GM23338 (cell line): ENCODE measurements around the gene NNT. TPM values are rescaled to one million over a fixed set of nuclear protein-coding genes. Genes with fewer than 3 reads are reported as not detected.

Experiments
- ATAC-seq: fragments of 200-7000 bp; cut with Tn5 transposase; 3 replicates; pipeline ENCODE4 v1.9.1; 2020
- DNase-seq: peaks from one replicate; pipeline ENCODE4 v3.0.0-alpha.2; 2015; ENCODE audit warnings: low spot score
- H2AFZ ChIP-seq: fragments of 200-600 bp; sonication (generic); 2 replicates; pipeline ENCODE4 v1.8.0; 2016; ENCODE audit warnings: antibody characterized with exemption, mild to moderate bottlenecking, moderate library complexity
- H3F3A ChIP-seq: fragments of 200-600 bp; sonication (generic); replicated peaks from 2 replicates; pipeline ENCODE4 v1.8.0; 2017; ENCODE audit warnings: antibody characterized with exemption, mixed run types, low read depth
- H3K27ac ChIP-seq: fragments of 200-600 bp; sonication (generic); 2 replicates; pipeline ENCODE4 v1.6.1; 2016; ENCODE audit warnings: low read depth
- H3K27me3 ChIP-seq: fragments of 200-600 bp; sonication (generic); 2 replicates; pipeline ENCODE4 v1.8.0; 2016; ENCODE audit warnings: mild to moderate bottlenecking, mixed run types, moderate library complexity; ENCODE audit not compliant: insufficient read depth
- H3K36me3 ChIP-seq: fragments of 200-600 bp; sonication (generic); 2 replicates; pipeline ENCODE4 v1.8.0; 2016; ENCODE audit warnings: mild to moderate bottlenecking; ENCODE audit not compliant: insufficient read depth
- H3K4me1 ChIP-seq: fragments of 200-600 bp; sonication (generic); 2 replicates; pipeline ENCODE4 v1.8.0; 2016; ENCODE audit warnings: mild to moderate bottlenecking, moderate library complexity; ENCODE audit not compliant: insufficient read depth
- H3K4me2 ChIP-seq: fragments of 200-600 bp; sonication (generic); 2 replicates; pipeline ENCODE4 v1.7.1; 2017; ENCODE audit warnings: mixed run types
- H3K4me3 ChIP-seq: fragments of 200-600 bp; sonication (generic); 2 replicates; pipeline ENCODE4 v1.6.1; 2016; ENCODE audit warnings: mixed run types
- H3K79me2 ChIP-seq: fragments of 200-600 bp; sonication (generic); replicated peaks from 2 replicates; pipeline ENCODE4 v1.8.0; 2017; ENCODE audit warnings: mild to moderate bottlenecking; ENCODE audit not compliant: insufficient read depth
- H3K9me2 ChIP-seq: fragments of 200-600 bp; sonication (generic); 2 replicates; pipeline ENCODE4 v1.8.0; 2017; ENCODE audit not compliant: insufficient read depth
- H4K20me1 ChIP-seq: fragments of 200-600 bp; sonication (generic); replicated peaks from 2 replicates; pipeline ENCODE4 v1.8.0; 2017; ENCODE audit warnings: mild to moderate bottlenecking; ENCODE audit not compliant: insufficient read depth
- H3K27ac Mint-ChIP-seq: 2 replicates; pipeline ENCODE4 v1.8.0; 2020; ENCODE audit warnings: inconsistent platforms, mild to moderate bottlenecking, moderate library complexity, mixed read lengths
- H3K27me3 Mint-ChIP-seq: 3 replicates; pipeline ENCODE4 v1.8.0; 2022; ENCODE audit warnings: low read depth, mild to moderate bottlenecking, moderate library complexity, mixed read lengths, inconsistent platforms; ENCODE audit not compliant: insufficient read depth, poor library complexity
- H3K36me3 Mint-ChIP-seq: 3 replicates; pipeline ENCODE4 v1.8.0; 2021; ENCODE audit warnings: low read depth, mild to moderate bottlenecking, inconsistent platforms, moderate library complexity, mixed read lengths
- H3K4me1 Mint-ChIP-seq: 3 replicates; pipeline ENCODE4 v1.8.0; 2020; ENCODE audit warnings: mild to moderate bottlenecking, inconsistent platforms, mixed read lengths
- H3K4me3 Mint-ChIP-seq: 3 replicates; pipeline ENCODE4 v1.8.0; 2021; ENCODE audit warnings: moderate library complexity, mild to moderate bottlenecking, inconsistent platforms, mixed read lengths
- H3K9me3 Mint-ChIP-seq: 3 replicates; pipeline ENCODE4 v1.8.0; 2020; ENCODE audit warnings: moderate library complexity, mild to moderate bottlenecking, inconsistent platforms, mixed read lengths
- CREB1 ChIP-seq: fragments of 250-450 bp; sonication (Bioruptor Pico); IDR thresholded peaks from 2 replicates; pipeline ENCODE4 v1.5.0; 2020; ENCODE audit warnings: low read depth, mild to moderate bottlenecking, moderate library complexity
- CTCF ChIP-seq, 2 experiments: fragments of 200-600 bp in 1 of 2; sonication (generic) in 1 of 2; conservative IDR thresholded peaks; 2 replicates each; pipeline versions ENCODE4 v1.5.1 to v1.6.1; 2016 to 2017; ENCODE audit warnings: antibody characterized with exemption in 2 of 2, low read depth in 2 of 2, mild to moderate bottlenecking in 2 of 2, moderate library complexity in 1 of 2
- ETS1 ChIP-seq: IDR thresholded peaks from 2 replicates; pipeline ENCODE4 v1.6.1; 2016; ENCODE audit warnings: antibody characterized with exemption
- EZH2 ChIP-seq: fragments of 200-600 bp; sonication (generic); IDR thresholded peaks from one replicate; pipeline ENCODE4 v1.8.0; 2017; ENCODE audit warnings: antibody characterized with exemption, mild to moderate bottlenecking, low read depth; ENCODE audit not compliant: unreplicated experiment
- EZH2phosphoT487 ChIP-seq: fragments of 200-600 bp; sonication (generic); IDR thresholded peaks from one replicate; pipeline ENCODE4 v1.8.1; 2018; ENCODE audit warnings: antibody characterized with exemption; ENCODE audit not compliant: unreplicated experiment
- JUNB ChIP-seq: IDR thresholded peaks from one replicate; pipeline ENCODE4 v1.6.1; 2016; ENCODE audit warnings: antibody characterized with exemption; ENCODE audit not compliant: unreplicated experiment
- NANOG ChIP-seq: IDR thresholded peaks from 2 replicates; pipeline ENCODE4 v1.6.1; 2016; ENCODE audit warnings: antibody characterized with exemption, borderline replicate concordance
- POLR2AphosphoS5 ChIP-seq: IDR thresholded peaks from 2 replicates; pipeline ENCODE4 v1.6.1; 2016; ENCODE audit warnings: antibody characterized with exemption, low read depth
- REST ChIP-seq: IDR thresholded peaks from one replicate; pipeline ENCODE4 v1.6.1; 2018; ENCODE audit warnings: antibody characterized with exemption; ENCODE audit not compliant: unreplicated experiment
- STAT1 ChIP-seq: IDR thresholded peaks from one replicate; pipeline ENCODE4 v1.6.1; 2016; ENCODE audit warnings: antibody characterized with exemption; ENCODE audit not compliant: unreplicated experiment
- ZNF114 ChIP-seq: fragments of 250-450 bp; sonication (Bioruptor Pico); IDR thresholded peaks from 2 replicates; pipeline ENCODE4 v1.5.0; 2020; ENCODE audit warnings: mild to moderate bottlenecking, moderate library complexity
- ZNF331 ChIP-seq: fragments of 250-450 bp; sonication (Bioruptor Pico); IDR thresholded peaks from 2 replicates; pipeline ENCODE4 v1.5.0; 2020; ENCODE audit warnings: low read depth, mild to moderate bottlenecking, moderate library complexity
- ZNF462 ChIP-seq: fragments of 250-450 bp; sonication (Bioruptor Pico); IDR thresholded peaks from 2 replicates; pipeline ENCODE4 v1.5.0; 2020; ENCODE audit warnings: mild to moderate bottlenecking, moderate library complexity
- polyA plus RNA-seq: library from polyadenylated mRNA; unstranded; fragments of >200 nt; fragmentation: Nextera tagmentation; extraction: Ambion mirVana; gene quantifications from 2 replicates; pipeline ENCODE4 v1.2.1, GENCODE V29; 2016
- total RNA-seq: library from RNA; depleted of rRNA; stranded (reverse); fragments of >200 nt; shearing (Covaris generic); gene quantifications from 2 replicates; pipeline ENCODE4 v1.2.3, GENCODE V29; 2014

The NNT gene
- total and polyA plus RNA-seq, 2 experiments from 2014 or later, result 10.8 to 15.9 TPM

- Histone ChIP-seq H3K27me3 (no peaks in the 10 kb centered on the region), H3K4me3 (no peak overlapping the region), H3K9me2 (no peaks in the 10 kb centered on the region), H3K79me2 (no peaks in the 10 kb centered on the region), H2AFZ (no peak overlapping the region), H3K4me2 (no peak overlapping the region), H4K20me1 (no peaks in the 10 kb centered on the region), H3F3A (no peaks in the 10 kb centered on the region), H3K27ac (no peak overlapping the region), H3K4me1 (no peaks in the 10 kb centered on the region), H3K36me3 (peaks cover 3% of the 10 kb centered on the region; the same call in 1 of the 2 replicates)
- DNase-seq (no peak), ATAC-seq (no peak)
- H3K36me3 Mint-ChIP-seq, result no peaks in the 10 kb centered on the region; the same call in 2 of the 3 replicates
- no peaks in the 10 kb centered on the region for H3K27me3 Mint-ChIP-seq
- H3K4me3 Mint-ChIP-seq, result no peak overlapping the region
- no peaks in the 10 kb centered on the region for H3K9me3 Mint-ChIP-seq
- H3K4me1 Mint-ChIP-seq, result no peaks in the 10 kb centered on the region
- no peak overlapping the region for H3K27ac Mint-ChIP-seq
- no peak for TF ChIP-seq CREB1 (CRISPR knock-in tag)
- TF ChIP-seq STAT1, result no peak
- TF ChIP-seq ETS1, result no peak
- no peak for TF ChIP-seq CTCF (conservative IDR thresholded peaks at IDR 0.05; ENCODE audit: low read depth in 2 of 2)
- no peak for TF ChIP-seq ZNF462
- TF ChIP-seq REST, result no peak
- TF ChIP-seq POLR2AphosphoS5, result no peak
- TF ChIP-seq EZH2phosphoT487, result no peak
- TF ChIP-seq NANOG, result no peak
- TF ChIP-seq EZH2, result no peak
- TF ChIP-seq ZNF114, result no peak
- TF ChIP-seq JUNB, result no peak
- TF ChIP-seq ZNF331, result no peak
Observed at GRCh38 chr5:43649256-43649655, 46.3 kb downstream of the NNT start.
